Caco-2 (cell line): ENCODE results near the gene AHDC1. TPM values are rescaled to one million over a fixed set of nuclear protein-coding genes. Genes with fewer than 3 reads are reported as not detected.

Source experiments
- BruUV-seq: library from RNA; stranded (reverse); fragments of 400-500 nt; replicated peaks from 2 replicates; lab custom pipeline; 2021; lab: Mats Ljungman, UMichigan
- CTCF ChIA-PET: fragments of 300-600 bp; sonication (Branson Sonifier 250); formaldehyde crosslinking; loops from one replicate; lab custom pipeline; 2022; ENCODE audit warnings: antibody characterized with exemption; lab: Charles Lee
- POLR2A ChIA-PET: fragments of 300-600 bp; sonication (Branson Sonifier 250); formaldehyde crosslinking; loops from one replicate; lab custom pipeline; 2022; ENCODE audit warnings: antibody characterized with exemption; lab: Charles Lee
- DNase-seq, 2 experiments: peaks; one replicate each; pipeline versions ENCODE4 v3.0.0 to v3.0.0-alpha.2; 2020 to 2022
- H3K27me3 ChIP-seq: replicated peaks from 2 replicates; pipeline ENCODE4 v1.6.0; 2011; ENCODE audit warnings: low read length; ENCODE audit not compliant: control insufficient read depth, insufficient read depth
- H3K36me3 ChIP-seq: 2 replicates; pipeline ENCODE4 v1.5.1; 2011; ENCODE audit warnings: low read length; ENCODE audit not compliant: control insufficient read depth, insufficient read depth
- H3K4me1 ChIP-seq: fragments of 250-450 bp; sonication (Bioruptor Pico); 2 replicates; pipeline ENCODE4 v1.5.1; 2020; ENCODE audit warnings: mild to moderate bottlenecking
- H3K4me3 ChIP-seq: 2 replicates; pipeline ENCODE4 v1.5.1; 2011; ENCODE audit warnings: low read depth, mild to moderate bottlenecking, control low read depth, low read length
- H3K9me3 ChIP-seq: fragments of 250-450 bp; sonication (Bioruptor Pico); 2 replicates; pipeline ENCODE4 v1.5.1; 2020; ENCODE audit warnings: mild to moderate bottlenecking, moderate library complexity
- H3K27ac Mint-ChIP-seq: one replicate; pipeline ENCODE4 v1.8.0; 2022; ENCODE audit warnings: mixed read lengths; ENCODE audit not compliant: unreplicated experiment
- H3K27me3 Mint-ChIP-seq: one replicate; pipeline ENCODE4 v1.8.0; 2022; ENCODE audit warnings: mixed read lengths; ENCODE audit not compliant: insufficient read depth, unreplicated experiment
- H3K36me3 Mint-ChIP-seq: one replicate; pipeline ENCODE4 v1.8.0; 2022; ENCODE audit warnings: mild to moderate bottlenecking, mixed read lengths; ENCODE audit not compliant: insufficient read depth, unreplicated experiment
- H3K4me1 Mint-ChIP-seq: one replicate; pipeline ENCODE4 v1.8.0; 2022; ENCODE audit warnings: low read depth, mixed read lengths; ENCODE audit not compliant: unreplicated experiment
- H3K4me3 Mint-ChIP-seq: one replicate; pipeline ENCODE4 v1.8.0; 2022; ENCODE audit warnings: mild to moderate bottlenecking, moderate library complexity, mixed read lengths; ENCODE audit not compliant: unreplicated experiment
- H3K9me3 Mint-ChIP-seq: one replicate; pipeline ENCODE4 v1.8.0; 2022; ENCODE audit warnings: mixed read lengths; ENCODE audit not compliant: unreplicated experiment
- intact Hi-C: fragments of 100-400 bp; cut with micrococcal nuclease; formaldehyde crosslinking; loops from one replicate; pipeline ENCODE4 v1.10.0; 2022; ENCODE audit not compliant: unreplicated experiment
- total RNA-seq: library from RNA; stranded (reverse); gene quantifications from 2 replicates; pipeline ENCODE4 v1.2.3, GENCODE V29; 2022
- TF ChIP-seq, protein P1 (sequence below), 2 experiments: fragments of 200-600 bp in 1 of 2; IDR thresholded peaks; 1 replicate in 1 of 2; 2 replicates in 1 of 2; pipeline versions ENCODE4 v1.5.1 to v1.8.0; 2011 to 2022; ENCODE audit warnings: antibody characterized with exemption in 1 of 2, control low read depth in 1 of 2, inconsistent platforms in 1 of 2, low read depth in 1 of 2, low read length in 1 of 2, mild to moderate bottlenecking in 1 of 2, moderate library complexity in 1 of 2; ENCODE audit not compliant: insufficient read depth in 1 of 2, severe bottlenecking in 1 of 2, unreplicated experiment in 1 of 2

Gene AHDC1
- total RNA-seq, 1 experiment from 2014 or later, result 17.0 TPM

DNA sequence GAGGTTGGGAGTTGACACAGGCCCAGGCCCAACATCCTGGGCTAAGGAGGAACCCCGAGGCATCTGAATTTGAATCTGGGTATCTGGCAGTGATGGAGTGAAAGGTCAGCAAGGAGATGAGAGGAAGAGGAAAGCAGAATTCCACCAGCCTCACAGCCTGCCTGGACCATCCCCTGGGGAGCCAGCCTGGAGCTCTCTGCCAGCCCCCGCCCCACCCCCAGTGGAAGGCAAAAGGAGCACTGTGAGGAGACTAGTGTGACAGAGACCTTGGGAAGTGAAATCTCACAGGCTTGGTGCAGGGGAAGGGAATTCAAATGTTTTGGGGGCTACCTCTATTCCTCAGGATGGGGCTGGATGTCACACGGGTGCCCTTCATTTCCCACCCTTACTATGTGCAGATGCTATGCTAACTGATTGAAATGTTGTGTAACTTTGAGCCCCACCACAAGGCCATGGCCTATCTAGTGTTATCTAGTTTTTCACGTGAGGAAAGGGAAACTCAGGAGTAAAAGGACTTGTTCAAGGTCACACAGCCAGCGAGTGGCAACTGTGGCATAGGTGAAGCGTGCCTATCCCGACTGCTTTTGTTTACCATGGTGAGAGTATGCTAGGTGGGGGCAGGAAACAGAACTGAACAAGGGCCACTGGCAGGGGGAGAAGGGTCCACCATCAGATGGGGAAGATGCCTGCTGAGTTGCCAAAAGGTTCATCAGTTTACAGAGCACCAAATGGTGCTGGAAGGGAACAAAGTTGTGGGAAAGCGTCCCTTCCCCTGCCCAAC, 29.8 kb downstream of the AHDC1 start:
- Histone ChIP-seq H3K9me3 (no peaks in the 10 kb centered on the region), H3K27me3 (no peaks in the 10 kb centered on the region), H3K4me1 (peaks cover 62% of the 10 kb centered on the region), H3K36me3 (no peaks in the 10 kb centered on the region), H3K4me3 (peak overlapping the region; percentile 53)
- POLR2A ChIA-PET, result interaction anchor here (0.7 to 1.2 kb wide), 4 partner anchors 17 to 224 kb away, joined by 3 to 6 read pairs (median 3); no protein-coding TSS in a partner anchor
- TF ChIP-seq, protein P1, sequence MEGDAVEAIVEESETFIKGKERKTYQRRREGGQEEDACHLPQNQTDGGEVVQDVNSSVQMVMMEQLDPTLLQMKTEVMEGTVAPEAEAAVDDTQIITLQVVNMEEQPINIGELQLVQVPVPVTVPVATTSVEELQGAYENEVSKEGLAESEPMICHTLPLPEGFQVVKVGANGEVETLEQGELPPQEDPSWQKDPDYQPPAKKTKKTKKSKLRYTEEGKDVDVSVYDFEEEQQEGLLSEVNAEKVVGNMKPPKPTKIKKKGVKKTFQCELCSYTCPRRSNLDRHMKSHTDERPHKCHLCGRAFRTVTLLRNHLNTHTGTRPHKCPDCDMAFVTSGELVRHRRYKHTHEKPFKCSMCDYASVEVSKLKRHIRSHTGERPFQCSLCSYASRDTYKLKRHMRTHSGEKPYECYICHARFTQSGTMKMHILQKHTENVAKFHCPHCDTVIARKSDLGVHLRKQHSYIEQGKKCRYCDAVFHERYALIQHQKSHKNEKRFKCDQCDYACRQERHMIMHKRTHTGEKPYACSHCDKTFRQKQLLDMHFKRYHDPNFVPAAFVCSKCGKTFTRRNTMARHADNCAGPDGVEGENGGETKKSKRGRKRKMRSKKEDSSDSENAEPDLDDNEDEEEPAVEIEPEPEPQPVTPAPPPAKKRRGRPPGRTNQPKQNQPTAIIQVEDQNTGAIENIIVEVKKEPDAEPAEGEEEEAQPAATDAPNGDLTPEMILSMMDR (IDR thresholded peaks at IDR 0.05; ENCODE audit: insufficient read depth in 1 of 2, low read depth in 1 of 2, low read length in 1 of 2, severe bottlenecking in 1 of 2, unreplicated experiment in 1 of 2), result no peak
- H3K4me3 Mint-ChIP-seq, result peak overlapping the region; percentile 67
- DNase-seq, result no peak
- peaks cover 19% of the 10 kb centered on the region for H3K36me3 Mint-ChIP-seq
- BruUV-seq, result TSS peak; percentile 76
- CTCF ChIA-PET, result interaction anchor here (1.0 to 3.3 kb wide), 6 partner anchors 10 to 33 kb away, joined by 3 to 37 read pairs (median 8); partner anchors contain the start of gene AHDC1
- H3K27me3 Mint-ChIP-seq, result no peaks in the 10 kb centered on the region
- peaks cover 47% of the 10 kb centered on the region for H3K4me1 Mint-ChIP-seq
- no peaks in the 10 kb centered on the region for H3K9me3 Mint-ChIP-seq
- intact Hi-C loops, result no loop called here
- H3K27ac Mint-ChIP-seq, result peak overlapping the region; percentile 92

DNA sequence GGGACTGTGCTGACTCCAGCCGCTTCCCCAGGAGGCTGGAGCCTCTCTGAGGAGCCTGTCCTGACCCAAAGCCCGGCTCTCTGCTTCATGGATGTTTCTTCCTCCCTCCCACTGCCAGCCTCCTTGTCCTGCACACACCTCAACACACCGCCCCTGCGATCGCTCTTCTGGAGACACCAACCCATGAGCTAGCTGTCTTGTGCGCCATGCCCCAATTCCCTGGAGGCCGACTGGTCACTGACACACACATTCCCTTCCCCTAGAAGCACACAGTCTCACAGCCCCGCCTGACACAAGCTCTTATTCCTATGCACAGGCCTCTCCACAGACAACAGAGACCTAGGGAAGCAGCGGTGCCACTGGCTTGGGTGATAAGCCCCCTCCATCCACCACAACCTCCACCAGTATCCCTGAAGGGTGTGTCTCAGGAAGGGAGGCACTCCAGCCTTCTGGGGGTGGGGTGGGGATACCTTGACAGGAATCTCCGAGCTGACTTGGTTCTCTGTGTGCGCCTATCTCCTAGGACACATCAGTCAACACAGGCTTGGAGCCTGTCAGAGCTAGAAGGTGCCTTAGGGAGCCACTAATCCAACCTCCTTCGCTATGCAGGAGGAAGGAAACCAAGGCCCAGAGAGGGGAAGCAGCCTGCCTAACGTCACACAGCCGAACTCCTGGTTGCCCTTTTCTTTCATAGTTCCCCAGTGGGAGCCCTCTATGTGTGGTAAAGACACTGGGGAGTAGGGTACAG, 31.1 kb downstream of the AHDC1 start:
- H3K27me3 Mint-ChIP-seq, result no peaks in the 10 kb centered on the region
- no peaks in the 10 kb centered on the region for H3K36me3 ChIP-seq
- DNase-seq, result no peak
- POLR2A ChIA-PET, result interaction anchor here (0.7 kb wide), 1 partner anchor 16 kb away, joined by 3 read pairs; no protein-coding TSS in a partner anchor
- H3K27me3 ChIP-seq, result no peaks in the 10 kb centered on the region
- no peaks in the 10 kb centered on the region for H3K9me3 ChIP-seq
- H3K9me3 Mint-ChIP-seq, result no peaks in the 10 kb centered on the region
- TF ChIP-seq, protein P1 (IDR thresholded peaks at IDR 0.05; ENCODE audit: insufficient read depth in 1 of 2, low read depth in 1 of 2, low read length in 1 of 2, severe bottlenecking in 1 of 2, unreplicated experiment in 1 of 2), result no peak
- H3K4me1 ChIP-seq, result peaks cover 68% of the 10 kb centered on the region
- CTCF ChIA-PET, result interaction anchor here (3.9 kb wide), 1 partner anchor 15 kb away, joined by 26 read pairs; no protein-coding TSS in a partner anchor
- peaks cover 22% of the 10 kb centered on the region for H3K36me3 Mint-ChIP-seq
- H3K4me3 Mint-ChIP-seq, result peak overlapping the region; percentile 60
- no TSS peak for BruUV-seq
- peaks cover 58% of the 10 kb centered on the region for H3K4me1 Mint-ChIP-seq
- intact Hi-C loops, result no loop called here
- no peak overlapping the region for H3K4me3 ChIP-seq
- peak overlapping the region; percentile 77 for H3K27ac Mint-ChIP-seq

DNA sequence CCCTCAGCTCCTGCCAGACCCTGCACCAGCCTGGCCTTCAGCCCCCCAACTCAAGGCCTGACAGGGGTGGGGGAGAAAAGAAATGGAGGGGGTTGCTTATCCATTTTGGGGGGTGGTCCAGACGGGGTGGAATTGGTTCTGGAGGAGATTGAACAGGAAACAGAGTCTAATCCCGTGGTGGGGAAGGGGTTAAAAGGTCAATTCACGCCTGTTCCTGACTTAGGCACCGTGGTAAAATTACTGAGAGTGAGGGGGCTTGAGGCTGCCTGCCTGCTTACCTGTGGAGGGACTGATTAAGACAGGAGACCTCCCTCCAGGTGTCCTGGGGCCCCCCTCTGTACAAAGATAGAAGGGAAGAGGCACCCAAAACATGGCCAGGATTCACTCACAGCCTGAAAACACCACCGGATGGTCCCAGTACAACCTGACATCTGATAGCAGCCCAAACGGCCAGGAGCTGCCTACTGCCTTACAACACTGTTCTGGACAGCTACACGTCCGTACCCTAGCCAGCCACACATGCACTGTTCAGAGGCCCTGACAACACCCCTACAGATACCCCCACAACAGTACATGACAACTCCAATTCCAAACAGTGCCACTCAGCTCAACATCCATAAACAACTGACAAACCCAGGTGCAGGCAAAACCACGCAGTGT, 31.8 kb downstream of the AHDC1 start:
- peaks cover 75% of the 10 kb centered on the region for H3K4me1 ChIP-seq
- Mint-ChIP-seq H3K27me3 (no peaks in the 10 kb centered on the region), H3K4me3 (peak overlapping the region; percentile 60), H3K27ac (peak overlapping the region; percentile 77), H3K4me1 (peaks cover 65% of the 10 kb centered on the region), H3K36me3 (peaks cover 22% of the 10 kb centered on the region), H3K9me3 (no peaks in the 10 kb centered on the region)
- H3K27me3 ChIP-seq, result no peaks in the 10 kb centered on the region
- POLR2A ChIA-PET, result no interaction called here
- H3K9me3 ChIP-seq, result no peaks in the 10 kb centered on the region
- no peak for DNase-seq
- BruUV-seq, result no TSS peak
- TF ChIP-seq, protein P1 (IDR thresholded peaks at IDR 0.05; ENCODE audit: insufficient read depth in 1 of 2, low read depth in 1 of 2, low read length in 1 of 2, severe bottlenecking in 1 of 2, unreplicated experiment in 1 of 2), result no peak
- H3K36me3 ChIP-seq, result no peaks in the 10 kb centered on the region
- CTCF ChIA-PET, result interaction anchor here (0.6 to 3.9 kb wide), 3 partner anchors 15 to 75 kb away, joined by 7 to 26 read pairs (median 9); partner anchors contain the start of gene AHDC1
- intact Hi-C loops, result no loop called here
- H3K4me3 ChIP-seq, result no peak overlapping the region
